H1 (cell line): Measurements from ENCODE around the gene MTM1. TPM values are rescaled to one million over a fixed set of nuclear protein-coding genes. Genes with fewer than 3 reads are reported as not detected.

ENCODE experiments used
- ATF2 ChIP-seq: IDR thresholded peaks from 2 replicates; pipeline ENCODE4 v1.6.1; 2012; ENCODE audit warnings: low read length, inconsistent platforms
- BCL11A ChIP-seq, 2 experiments: IDR thresholded peaks; one replicate each; pipeline ENCODE4 v1.6.1; 2011; ENCODE audit warnings: low read depth in 2 of 2, low read length in 2 of 2, mild to moderate bottlenecking in 2 of 2
- CBX8 ChIP-seq: fragments of 300-800, 300-1000 bp; sonication (generic); IDR thresholded peaks from 2 replicates; pipeline ENCODE4 v1.7.1; 2016; ENCODE audit warnings: low read depth, low read length, borderline replicate concordance
- JUND ChIP-seq: IDR thresholded peaks from 2 replicates; pipeline ENCODE4 v1.6.1; 2011; ENCODE audit warnings: mild to moderate bottlenecking, improper control_type of control experiment, low read length
- RAD21 ChIP-seq, 2 experiments: IDR thresholded peaks in 1 of 2; conservative IDR thresholded peaks in 1 of 2; 2 replicates each; pipeline ENCODE4 v1.6.1; 2011; ENCODE audit warnings: low read depth in 2 of 2, low read length in 2 of 2, improper control_type of control experiment in 1 of 2, inconsistent platforms in 1 of 2, mild to moderate bottlenecking in 1 of 2, moderate library complexity in 1 of 2
- RXRA ChIP-seq: IDR thresholded peaks from 2 replicates; pipeline ENCODE4 v1.6.1; 2011; ENCODE audit warnings: low read depth, mild to moderate bottlenecking, low read length, moderate library complexity; ENCODE audit not compliant: insufficient read depth
- TAF1 ChIP-seq: IDR thresholded peaks from 2 replicates; pipeline ENCODE4 v1.6.1; 2011; ENCODE audit warnings: mild to moderate bottlenecking, low read depth, low read length
- polyA plus RNA-seq, 7 experiments: library from polyadenylated mRNA; depleted of rRNA in 3 of 7; stranded (reverse) in 5 of 7; unstranded in 2 of 7; fragments of >200 nt in 5 of 7; fragments of 200-250 nt in 2 of 7; gene quantifications; 1 replicate in 5 of 7; 2 replicates in 1 of 7; 4 replicates in 1 of 7; pipeline versions ENCODE4 v1.2.1 to v1.2.3, GENCODE V29; 2011 to 2013; ENCODE audit warnings: missing spikeins in 2 of 7, mixed read lengths in 2 of 7
- total RNA-seq: library from RNA; stranded (reverse); fragmentation: NEBNext Ultra II Directional; extraction: Animal tissue kit (Norgen Biotek cat#: 25700); gene quantifications from 2 replicates; pipeline ENCODE4 v1.2.1, GENCODE V29; 2021

The MTM1 gene
- total and polyA plus RNA-seq, 2 of the 8 experiments (the other 6 are each of a cell fraction or from before 2014, with no cell fraction given): 2.3 to 8.4 TPM

GRCh38 chrX:150577174-150577573 lies 8.8 kb downstream of the MTM1 start (continued):
- TF ChIP-seq TAF1 (no peak), JUND (no peak), BCL11A (IDR thresholded peaks at IDR 0.05; ENCODE audit: low read depth in 2 of 2, low read length in 2 of 2) (no peak), RAD21 (IDR thresholded peaks at IDR 0.05 in 1 of 2, conservative IDR thresholded peaks at IDR 0.05 in 1 of 2; ENCODE audit: low read depth in 2 of 2, low read length in 2 of 2) (no peak), ATF2 (no peak), RXRA (no peak), CBX8 (no peak)
